A673 (cell line): ENCODE results near the gene CDH12. TPM values are rescaled to one million over a fixed set of nuclear protein-coding genes. Genes with fewer than 3 reads are reported as not detected.

Source experiments
- BruUV-seq: library from RNA; stranded (reverse); fragments of 400-500 nt; replicated peaks from 2 replicates; lab custom pipeline; 2021; lab: Mats Ljungman, UMichigan
- CTCF ChIA-PET: fragments of 300-600 bp; sonication (Branson Sonifier 250); formaldehyde crosslinking; loops from one replicate; lab custom pipeline; 2022; ENCODE audit warnings: antibody characterized with exemption; lab: Charles Lee
- POLR2A ChIA-PET: fragments of 300-600 bp; sonication (Branson Sonifier 250); formaldehyde crosslinking; loops from one replicate; lab custom pipeline; 2022; ENCODE audit warnings: antibody characterized with exemption; ENCODE audit not compliant: low non-redundant PET; lab: Charles Lee
- DNase-seq: peaks from one replicate; pipeline ENCODE4 v3.0.0-alpha.2; 2015; ENCODE audit warnings: low spot score
- H3K27ac ChIP-seq: fragments of 200-600 bp; sonication (generic); 2 replicates; pipeline ENCODE4 v1.5.1; 2016; ENCODE audit warnings: mixed run types, low read depth, mild to moderate bottlenecking, mixed read lengths, antibody characterized with exemption, low read length; ENCODE audit not compliant: poor library complexity, severe bottlenecking
- H3K27me3 ChIP-seq: fragments of 200-600 bp; sonication (generic); replicated peaks from 2 replicates; pipeline ENCODE4 v1.6.1; 2017; ENCODE audit warnings: mixed run types, low read depth, mild to moderate bottlenecking, mixed read lengths, antibody characterized with exemption, low read length; ENCODE audit not compliant: insufficient read depth, poor library complexity
- H3K36me3 ChIP-seq: fragments of 200-600 bp; sonication (generic); 2 replicates; pipeline ENCODE4 v1.6.1; 2016; ENCODE audit warnings: mixed run types, mild to moderate bottlenecking, mixed read lengths, antibody characterized with exemption, low read length; ENCODE audit not compliant: insufficient read depth, poor library complexity, severe bottlenecking
- H3K4me1 ChIP-seq: fragments of 200-600 bp; sonication (generic); 2 replicates; pipeline ENCODE4 v1.6.1; 2017; ENCODE audit warnings: mixed run types, mild to moderate bottlenecking, mixed read lengths, antibody characterized with exemption, low read length; ENCODE audit not compliant: insufficient read depth, poor library complexity, severe bottlenecking
- H3K4me3 ChIP-seq: fragments of 200-600 bp; sonication (generic); 2 replicates; pipeline ENCODE4 v1.5.1; 2016; ENCODE audit warnings: low read depth, mixed run types, mild to moderate bottlenecking, mixed read lengths, low read length; ENCODE audit not compliant: poor library complexity, severe bottlenecking
- H3K9me3 ChIP-seq: fragments of 200-600 bp; sonication (generic); 2 replicates; pipeline ENCODE4 v1.6.1; 2016; ENCODE audit warnings: mixed run types, low read depth, mild to moderate bottlenecking, mixed read lengths, antibody characterized with exemption, low read length; ENCODE audit not compliant: poor library complexity, severe bottlenecking
- EZH2 ChIP-seq: fragments of 200-600 bp; sonication (generic); IDR thresholded peaks from 2 replicates; pipeline ENCODE4 v1.6.1; 2017; ENCODE audit warnings: borderline replicate concordance, low read depth, mild to moderate bottlenecking, mixed read lengths, antibody characterized with exemption, low read length; ENCODE audit not compliant: poor library complexity, severe bottlenecking
- intact Hi-C: fragments of 100-400 bp; cut with micrococcal nuclease; formaldehyde crosslinking; loops from one replicate; pipeline ENCODE4 v1.10.0; 2022; ENCODE audit not compliant: unreplicated experiment
- total RNA-seq: library from RNA; stranded (reverse); gene quantifications from 2 replicates; pipeline ENCODE4 v1.2.3, GENCODE V29; 2021
- TF ChIP-seq, protein P1 (sequence below): fragments of 300-800, 200-600 bp; sonication (generic); conservative IDR thresholded peaks from 2 replicates; pipeline ENCODE4 v1.5.1; 2017; ENCODE audit warnings: low read depth, mild to moderate bottlenecking, antibody characterized with exemption, low read length, moderate library complexity, mixed read lengths

CDH12 gene
- total RNA-seq, 1 experiment from 2014 or later = 39.5 TPM

DNA sequence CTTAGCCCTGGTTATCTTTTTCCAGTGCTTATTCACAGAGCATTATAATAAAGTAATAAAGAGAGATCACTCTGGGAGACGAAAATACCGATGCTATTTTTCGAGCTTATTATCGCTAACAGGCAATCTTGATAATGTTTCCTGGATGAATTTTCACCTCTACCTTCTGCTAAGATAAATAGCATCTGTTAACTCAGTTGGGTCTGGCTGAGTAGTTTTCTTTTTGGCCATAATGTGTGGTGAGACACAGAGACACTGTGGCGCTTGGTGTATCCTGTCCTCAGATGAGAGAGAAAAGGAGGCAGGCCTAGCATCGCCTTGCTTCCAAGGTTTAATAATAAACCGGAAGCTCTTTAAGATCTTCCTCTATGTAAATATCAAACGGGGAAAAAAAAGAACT is 46.2 kb upstream of the CDH12 start:
- Histone ChIP-seq H3K36me3 (no peaks in the 10 kb centered on the region), H3K4me1 (no peaks in the 10 kb centered on the region), H3K4me3 (no peak overlapping the region), H3K9me3 (no peaks in the 10 kb centered on the region), H3K27me3 (no peaks in the 10 kb centered on the region), H3K27ac (no peak overlapping the region)
- BruUV-seq = no TSS peak
- TF ChIP-seq, protein P1, sequence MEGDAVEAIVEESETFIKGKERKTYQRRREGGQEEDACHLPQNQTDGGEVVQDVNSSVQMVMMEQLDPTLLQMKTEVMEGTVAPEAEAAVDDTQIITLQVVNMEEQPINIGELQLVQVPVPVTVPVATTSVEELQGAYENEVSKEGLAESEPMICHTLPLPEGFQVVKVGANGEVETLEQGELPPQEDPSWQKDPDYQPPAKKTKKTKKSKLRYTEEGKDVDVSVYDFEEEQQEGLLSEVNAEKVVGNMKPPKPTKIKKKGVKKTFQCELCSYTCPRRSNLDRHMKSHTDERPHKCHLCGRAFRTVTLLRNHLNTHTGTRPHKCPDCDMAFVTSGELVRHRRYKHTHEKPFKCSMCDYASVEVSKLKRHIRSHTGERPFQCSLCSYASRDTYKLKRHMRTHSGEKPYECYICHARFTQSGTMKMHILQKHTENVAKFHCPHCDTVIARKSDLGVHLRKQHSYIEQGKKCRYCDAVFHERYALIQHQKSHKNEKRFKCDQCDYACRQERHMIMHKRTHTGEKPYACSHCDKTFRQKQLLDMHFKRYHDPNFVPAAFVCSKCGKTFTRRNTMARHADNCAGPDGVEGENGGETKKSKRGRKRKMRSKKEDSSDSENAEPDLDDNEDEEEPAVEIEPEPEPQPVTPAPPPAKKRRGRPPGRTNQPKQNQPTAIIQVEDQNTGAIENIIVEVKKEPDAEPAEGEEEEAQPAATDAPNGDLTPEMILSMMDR = no peak
- TF ChIP-seq EZH2 = no peak
- CTCF ChIA-PET = no interaction called here
- POLR2A ChIA-PET = no interaction called here
- intact Hi-C loops = loop anchor here (10.0 kb wide), 1 partner anchor 235 kb away; no protein-coding TSS in a partner anchor
- no peak for DNase-seq

DNA sequence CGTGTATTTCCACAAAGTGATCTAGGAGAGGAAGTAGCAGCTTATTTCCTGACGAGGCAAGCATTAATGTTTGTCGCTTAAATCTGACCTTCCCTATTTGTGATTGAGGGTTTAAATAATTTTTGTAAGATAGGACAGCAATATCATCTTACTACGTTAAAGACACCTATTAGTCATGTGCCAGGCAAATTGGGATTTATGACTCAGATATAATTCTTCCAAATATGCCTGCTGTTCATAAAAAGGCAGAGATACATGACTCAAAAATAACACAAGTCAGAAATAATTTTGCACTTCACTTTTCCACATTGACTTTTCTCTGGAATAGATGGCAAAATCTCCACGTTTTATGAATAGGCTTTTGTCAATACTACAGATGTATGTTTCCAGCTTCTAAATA is 43.0 kb upstream of the CDH12 start:
- no peak for DNase-seq
- H3K4me3 ChIP-seq = no peak overlapping the region
- intact Hi-C loops = loop anchor here (10.0 kb wide), 1 partner anchor 239 kb away; no protein-coding TSS in a partner anchor
- H3K36me3 ChIP-seq = no peaks in the 10 kb centered on the region
- TF ChIP-seq, protein P1 = no peak
- TF ChIP-seq EZH2 = no peak
- CTCF ChIA-PET = no interaction called here
- no peaks in the 10 kb centered on the region for H3K4me1 ChIP-seq
- no peak overlapping the region for H3K27ac ChIP-seq
- POLR2A ChIA-PET = no interaction called here
- no peaks in the 10 kb centered on the region for H3K9me3 ChIP-seq
- no peaks in the 10 kb centered on the region for H3K27me3 ChIP-seq
- BruUV-seq = no TSS peak

DNA sequence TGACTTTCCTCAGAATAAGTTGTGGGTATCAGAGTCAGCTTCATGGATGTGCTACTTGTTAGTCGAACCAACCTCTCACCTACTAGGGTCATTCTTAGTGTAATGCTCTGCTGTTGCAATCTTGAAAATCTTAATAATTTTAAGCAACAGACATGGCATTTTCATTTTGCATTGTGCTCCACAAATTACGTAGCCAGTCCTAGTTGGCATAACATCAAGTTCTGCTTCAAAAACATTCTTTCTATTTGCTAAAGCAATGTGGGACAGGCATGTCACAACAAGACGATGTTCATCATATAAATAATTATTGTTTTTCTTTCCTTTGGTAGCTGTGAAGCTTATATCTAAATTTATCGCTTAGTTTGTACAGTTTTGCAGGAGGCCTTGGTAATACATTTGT is 39.3 kb upstream of the CDH12 start:
- ChIA-PET CTCF (no interaction called here), POLR2A (no interaction called here)
- BruUV-seq = no TSS peak
- DNase-seq = no peak
- H3K9me3 ChIP-seq = no peaks in the 10 kb centered on the region
- TF ChIP-seq, protein P1 = no peak
- no peak for TF ChIP-seq EZH2
- no peak overlapping the region for H3K4me3 ChIP-seq
- no peaks in the 10 kb centered on the region for H3K4me1 ChIP-seq
- no peaks in the 10 kb centered on the region for H3K36me3 ChIP-seq
- no peaks in the 10 kb centered on the region for H3K27me3 ChIP-seq
- no peak overlapping the region for H3K27ac ChIP-seq
- intact Hi-C loops = loop anchor here (10.0 kb wide), 1 partner anchor 242 kb away; no protein-coding TSS in a partner anchor
